Renal cortex interstitium (tissue), 15 donors: ENCODE data around the gene LRRC56. TPM values are rescaled to one million over a fixed set of nuclear protein-coding genes. Genes with fewer than 3 reads are reported as not detected.
A peak's percentile ranks its signal among the peaks of the same experiment; 100 is the strongest.

Source experiments
- DNase-seq, 11 donors: peaks; one replicate each; pipeline ENCODE4 v3.0.0-alpha.2; 2013; ENCODE audit warnings: low read depth in 9 of 11, low spot score in 4 of 11; ENCODE audit errors: extremely low read depth in 1 of 11
- long read RNA-seq, 16 experiments: transcript quantifications; one replicate each; lab custom pipeline, GENCODE V29; 2026
- polyA plus RNA-seq, 3 donors: library from polyadenylated mRNA; unstranded; fragments of 120-200 nt; gene quantifications; one replicate each; pipeline ENCODE4 v1.2.1, GENCODE V29; 2013; ENCODE audit not compliant: insufficient read length in 3 of 3

LRRC56 gene, protein sequence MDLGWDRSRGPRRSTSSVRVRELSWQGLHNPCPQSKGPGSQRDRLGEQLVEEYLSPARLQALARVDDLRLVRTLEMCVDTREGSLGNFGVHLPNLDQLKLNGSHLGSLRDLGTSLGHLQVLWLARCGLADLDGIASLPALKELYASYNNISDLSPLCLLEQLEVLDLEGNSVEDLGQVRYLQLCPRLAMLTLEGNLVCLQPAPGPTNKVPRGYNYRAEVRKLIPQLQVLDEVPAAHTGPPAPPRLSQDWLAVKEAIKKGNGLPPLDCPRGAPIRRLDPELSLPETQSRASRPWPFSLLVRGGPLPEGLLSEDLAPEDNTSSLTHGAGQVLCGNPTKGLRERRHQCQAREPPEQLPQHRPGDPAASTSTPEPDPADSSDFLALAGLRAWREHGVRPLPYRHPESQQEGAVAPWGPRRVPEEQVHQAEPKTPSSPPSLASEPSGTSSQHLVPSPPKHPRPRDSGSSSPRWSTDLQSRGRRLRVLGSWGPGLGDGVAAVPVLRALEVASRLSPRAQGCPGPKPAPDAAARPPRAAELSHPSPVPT
- polyA plus RNA-seq: 1 to 10 TPM; 2.9 to 6.0 (median 4.3) TPM
- long read RNA-seq, donor 1: 0 reads
- long read RNA-seq, donor 2: 0 reads
- long read RNA-seq, donor 3: 0 reads
- long read RNA-seq, donor 4: 0 reads
- long read RNA-seq, donor 5: 0 reads
- long read RNA-seq, donor 6: 0 reads
- long read RNA-seq, donor 7: 0 reads
- long read RNA-seq, donor 8: 0 reads
- long read RNA-seq, donor 9: 0 reads
- long read RNA-seq, donor 10: 0 reads
- long read RNA-seq, donor 11: 0 reads
- long read RNA-seq, donor 12: 0 reads
- long read RNA-seq, donor 13: 0 reads
- long read RNA-seq, donor 14: 0 reads
- long read RNA-seq, donor 15: 0 reads
- long read RNA-seq, donor 16, partial matches to known transcripts: 0 of 1 reads
- long read RNA-seq, donor 16, other reads (novel, unspliced or antisense): 0 of 1 reads

DNA sequence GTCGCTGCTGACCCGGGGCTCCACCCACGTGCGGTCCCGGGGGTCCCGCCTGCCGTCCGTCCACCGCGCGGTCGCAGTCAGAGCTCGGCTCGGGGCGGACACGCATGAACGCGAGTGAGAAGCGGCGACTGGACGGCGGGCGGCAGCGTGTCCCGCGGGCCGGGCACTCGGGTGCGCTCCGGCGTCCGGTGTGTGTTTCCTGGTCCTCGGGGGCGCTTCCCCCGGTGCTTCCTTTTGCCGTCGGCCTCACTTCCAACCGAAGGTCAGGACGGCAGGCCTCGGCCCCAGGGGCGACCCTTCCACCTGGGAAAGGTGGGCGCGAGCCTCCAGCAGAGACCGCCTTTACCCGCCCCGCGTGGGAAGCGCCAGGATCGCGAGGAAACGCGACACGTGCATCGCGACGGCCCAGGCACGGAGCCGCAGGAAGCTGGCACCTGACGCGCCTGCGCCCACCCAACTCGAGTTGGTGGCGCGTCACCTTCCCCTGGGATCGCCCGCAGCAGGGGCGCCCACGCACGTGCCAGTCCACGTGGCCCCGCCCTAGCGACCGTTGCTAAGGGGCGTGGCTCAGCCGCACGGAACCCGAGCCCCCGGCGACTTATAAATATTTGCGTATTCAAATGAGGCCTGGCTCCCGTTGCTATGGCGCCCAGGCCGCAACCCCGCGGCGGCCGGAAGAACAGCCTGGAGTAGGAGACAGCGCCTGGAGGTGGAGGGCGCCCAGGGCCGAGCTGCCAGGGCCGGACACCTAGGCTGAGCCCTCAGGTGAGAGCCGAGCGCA is at the start of gene LRRC56:
Gene LRRC56 (plus strand): TSS at position 687 of the 781 bp plus-strand sequence. CDS start 3,158 bp downstream, outside the sequence.
- peak in 8 of 11 donors; percentile 52 to 77 (median 68) for DNase-seq

GRCh38 chr11:487571-488021 is 49.7 kb upstream of the LRRC56 start:
- no peak for DNase-seq

GRCh38 chr11:488062-488461 is 49.3 kb upstream of the LRRC56 start:
- no peak for DNase-seq

DNA sequence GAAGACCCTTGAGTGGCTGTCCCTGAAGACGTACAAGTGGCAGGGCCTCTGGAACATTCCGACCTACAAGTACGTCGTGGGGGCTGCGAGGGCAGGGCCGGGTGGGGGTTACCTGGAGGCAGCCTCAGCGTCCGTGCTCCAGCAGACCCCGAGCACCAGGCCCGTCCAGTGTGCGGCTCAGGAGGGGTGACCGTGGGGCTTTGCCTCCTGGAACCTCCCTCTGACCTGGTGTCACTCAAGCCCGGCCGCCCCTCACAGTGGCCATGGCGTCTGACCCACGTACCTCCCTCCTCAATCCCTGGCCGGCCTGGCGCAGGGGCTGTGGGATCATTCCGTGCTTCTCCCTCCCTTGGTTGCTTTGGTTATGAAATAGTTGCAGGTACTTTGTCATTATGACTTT is 48.7 kb upstream of the LRRC56 start:
- no peak for DNase-seq

GRCh38 chr11:488992-489391 is 48.3 kb upstream of the LRRC56 start:
- DNase-seq: no peak

GRCh38 chr11:489610-490185 is 47.6 kb upstream of the LRRC56 start:
- no peak for DNase-seq

DNA sequence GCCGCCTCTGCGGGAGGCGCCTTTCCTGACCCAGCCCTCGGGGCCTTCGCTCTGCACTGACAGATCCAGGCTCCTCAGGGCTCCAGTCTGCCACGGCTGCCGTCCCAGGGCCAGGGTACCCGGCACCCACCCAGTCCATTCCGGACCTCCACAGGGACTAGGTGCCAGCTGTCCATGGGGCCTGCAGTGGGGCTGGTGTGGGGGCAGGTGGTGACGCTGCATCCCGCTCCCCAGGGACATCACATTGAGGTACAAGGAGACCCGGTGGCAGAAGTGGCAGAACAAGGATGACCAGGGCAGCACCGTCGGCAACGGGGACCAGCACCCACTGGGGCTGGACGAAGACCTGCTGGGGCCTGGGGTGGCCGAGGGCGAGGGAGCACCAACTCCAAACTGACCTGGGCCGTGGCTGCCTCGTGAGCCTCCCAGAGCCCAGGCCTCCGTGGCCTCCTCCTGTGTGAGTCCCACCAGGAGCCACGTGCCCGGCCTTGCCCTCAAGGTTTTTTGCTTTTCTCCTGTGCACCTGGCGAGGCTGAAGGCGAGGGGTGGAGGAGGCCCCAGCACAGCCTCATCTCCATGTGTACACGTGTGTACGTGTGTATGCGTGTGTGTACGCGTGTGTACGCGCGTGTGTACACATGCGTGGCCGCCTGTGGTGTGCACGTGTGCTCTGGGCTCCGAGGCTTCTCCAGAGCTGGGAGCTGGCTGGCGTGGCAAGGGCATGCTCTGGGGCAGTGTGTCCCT is 47.0 kb upstream of the LRRC56 start:
- DNase-seq: no peak

DNA sequence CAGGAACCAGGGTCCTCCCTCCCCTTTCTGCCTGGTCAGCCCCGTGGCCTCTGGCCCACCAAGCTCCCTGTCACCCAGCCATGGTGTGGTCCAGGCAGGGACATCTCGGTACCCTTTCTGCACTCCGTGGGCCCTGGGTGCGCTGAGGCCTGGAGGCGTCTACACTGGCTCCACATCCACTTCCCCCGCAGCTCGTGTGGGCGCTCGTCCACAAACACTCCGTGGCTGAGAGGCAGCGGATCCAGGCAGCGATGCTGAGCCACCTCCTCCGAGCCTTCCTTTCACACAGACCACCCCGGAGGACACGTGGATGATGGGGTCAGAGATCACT is 46.4 kb upstream of the LRRC56 start:
- DNase-seq: no peak

- DNase-seq: no peak
Observed at GRCh38 chr11:491358-491757, 46.0 kb upstream of the LRRC56 start.

- no peak for DNase-seq
Observed at GRCh38 chr11:492427-493226, 44.7 kb upstream of the LRRC56 start.

GRCh38 chr11:494761-495536 is 42.4 kb upstream of the LRRC56 start:
- DNase-seq: no peak

GRCh38 chr11:495537-495931 is 41.8 kb upstream of the LRRC56 start:
- DNase-seq: no peak

GRCh38 chr11:496834-497564 is 40.3 kb upstream of the LRRC56 start:
- no peak for DNase-seq

DNA sequence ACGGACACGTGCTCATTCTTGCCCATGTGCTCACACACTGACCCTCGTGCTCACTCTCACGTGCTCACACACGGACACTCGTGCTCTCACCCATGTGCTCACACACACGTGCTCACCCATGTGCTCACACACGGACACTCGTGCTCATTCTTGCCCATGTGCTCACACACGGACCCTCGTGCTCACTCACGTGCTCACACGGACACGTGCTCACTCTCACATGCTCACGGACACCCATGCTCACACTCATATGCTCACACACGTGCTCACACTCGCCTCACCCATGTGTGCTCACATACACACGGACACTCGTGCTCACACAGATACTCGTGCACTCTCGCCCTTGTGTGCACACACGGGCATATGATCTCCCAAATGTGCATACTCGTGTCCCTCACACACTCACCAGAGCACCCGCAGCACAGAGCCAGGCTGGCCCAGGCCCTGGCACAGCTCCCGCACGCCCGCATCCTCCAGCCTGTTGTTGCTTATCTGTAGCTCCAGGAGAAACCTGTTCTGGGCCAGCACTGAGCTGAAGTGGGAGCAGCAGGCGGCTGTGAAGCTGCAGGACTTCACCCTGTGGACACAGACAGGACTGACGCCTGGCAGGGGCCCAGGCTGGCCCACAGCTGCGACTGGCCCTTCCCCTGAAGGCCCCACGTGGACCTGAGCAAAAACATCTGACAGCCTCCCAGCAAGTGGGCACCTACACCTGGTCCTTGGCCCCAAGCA is 39.6 kb upstream of the LRRC56 start:
- DNase-seq: no peak
